K562 (cell line): ENCODE results near the gene VPS50. TPM values are rescaled to one million over a fixed set of nuclear protein-coding genes. Genes with fewer than 3 reads are reported as not detected.

ENCODE experiments used
- CC2D1A ChIP-seq: fragments of 450-650 bp; IDR thresholded peaks from 2 replicates; pipeline ENCODE4 v1.6.1; 2017; ENCODE audit warnings: mild to moderate bottlenecking
- CREB1 ChIP-seq, 2 experiments: sonication (generic) in 1 of 2; formaldehyde crosslinking in 1 of 2; IDR thresholded peaks; 2 replicates each; pipeline versions ENCODE4 v1.6.1 to v1.8.0; 2012 to 2022; ENCODE audit warnings: inconsistent platforms in 1 of 2, mild to moderate bottlenecking in 1 of 2, missing genetic modification reagents in 1 of 2, moderate library complexity in 1 of 2
- CREB3 ChIP-seq: fragments of 450-650 bp; conservative IDR thresholded peaks from 2 replicates; pipeline ENCODE4 v1.6.1; 2016; ENCODE audit warnings: missing genetic modification characterization, low read depth, mild to moderate bottlenecking, missing compliant biosample characterization, moderate library complexity
- ESRRB ChIP-seq: fragments of 250-450 bp; sonication (Bioruptor Pico); IDR thresholded peaks from 2 replicates; pipeline ENCODE4 v1.5.0; 2020; ENCODE audit warnings: mild to moderate bottlenecking, moderate library complexity, borderline replicate concordance
- EWSR1 ChIP-seq: fragments of 450-650 bp; IDR thresholded peaks from 2 replicates; pipeline ENCODE4 v1.6.1; 2018; ENCODE audit warnings: borderline replicate concordance, mild to moderate bottlenecking, low read depth, moderate library complexity; ENCODE audit not compliant: partially characterized antibody
- FOXP1 ChIP-seq: sonication (generic); formaldehyde crosslinking; IDR thresholded peaks from 2 replicates; pipeline ENCODE4 v1.8.0; 2022; ENCODE audit warnings: mild to moderate bottlenecking, missing genetic modification reagents
- HMGN3 ChIP-seq: IDR thresholded peaks from 2 replicates; pipeline ENCODE4 v1.6.1; 2011; ENCODE audit warnings: borderline replicate concordance, low read depth, mild to moderate bottlenecking, mixed read lengths, low read length; ENCODE audit not compliant: insufficient read length; ENCODE audit errors: extremely low read depth
- HNRNPK ChIP-seq: fragments of 200-400 bp; formaldehyde crosslinking; IDR thresholded peaks from one replicate; pipeline ENCODE4 v1.6.1; 2018; ENCODE audit warnings: mild to moderate bottlenecking, low read depth, low read length; ENCODE audit not compliant: poor library complexity, severe bottlenecking
- KDM2B ChIP-seq: fragments of 250-450 bp; sonication (Bioruptor Pico); IDR thresholded peaks from 2 replicates; pipeline ENCODE4 v1.8.0; 2021; ENCODE audit warnings: mild to moderate bottlenecking, moderate library complexity
- MXI1 ChIP-seq: IDR thresholded peaks from 2 replicates; pipeline ENCODE4 v1.6.1; 2011; ENCODE audit warnings: low read depth, mild to moderate bottlenecking, improper control_type of control experiment, low read length
- PTRF ChIP-seq: fragments of 450-650 bp; IDR thresholded peaks from 2 replicates; pipeline ENCODE4 v1.6.1; 2016; ENCODE audit warnings: mild to moderate bottlenecking, missing genetic modification characterization, missing compliant biosample characterization
- RBM39 ChIP-seq: fragments of 200-400 bp; formaldehyde crosslinking; optimal IDR thresholded peaks from 2 replicates; pipeline ENCODE3; 2018; ENCODE audit warnings: low read depth, low read length
- ZNF12 ChIP-seq: sonication (generic); formaldehyde crosslinking; IDR thresholded peaks from 2 replicates; pipeline ENCODE4 v1.4.0; 2020; ENCODE audit warnings: mild to moderate bottlenecking, missing genetic modification reagents
- ZNF134 ChIP-seq: fragments of 250-450 bp; sonication (Bioruptor Pico); conservative IDR thresholded peaks from 2 replicates; pipeline ENCODE4 v1.4.0; 2020
- ZNF224 ChIP-seq: sonication (generic); formaldehyde crosslinking; IDR thresholded peaks from 2 replicates; pipeline ENCODE4 v1.8.0; 2022; ENCODE audit warnings: mild to moderate bottlenecking, missing genetic modification reagents
- ZNF41 ChIP-seq: fragments of 250-450 bp; sonication (Bioruptor Pico); conservative IDR thresholded peaks from 2 replicates; pipeline ENCODE4 v1.4.0; 2020; ENCODE audit warnings: mild to moderate bottlenecking
- ZNF766 ChIP-seq: fragments of 200-800 bp; sonication (Bioruptor generic); conservative IDR thresholded peaks from 2 replicates; pipeline ENCODE4 v1.6.1; 2016; ENCODE audit warnings: missing genetic modification characterization, missing compliant biosample characterization
- polyA plus RNA-seq, 8 experiments: library from polyadenylated mRNA; depleted of rRNA in 4 of 8; stranded (reverse) in 5 of 8; unstranded in 3 of 8; fragments of >200 nt; fragmentation: Nextera tagmentation in 2 of 8; fragmentation: Illumina TruSeq in 1 of 8; extraction: Ambion mirVana in 2 of 8; extraction: Trizol in 1 of 8; gene quantifications; 2 replicates each; pipeline versions ENCODE4 v1.2.1 to v1.2.3, GENCODE V29; 2011 to 2014; ENCODE audit warnings: inconsistent platforms in 1 of 8, missing spikeins in 1 of 8
- total RNA-seq, 7 experiments: library from RNA; depleted of rRNA in 6 of 7; stranded (reverse); fragments of >200 nt in 6 of 7; fragmentation: Illumina TruSeq in 2 of 7; extraction: Trizol in 2 of 7; gene quantifications; 2 replicates each; pipeline versions ENCODE4 v1.2.1 to v1.2.3, GENCODE V29; 2011 to 2021; ENCODE audit warnings: low replicate concordance in 1 of 7
- TF ChIP-seq, protein P1 (sequence below), 2 experiments: fragments of 450-650 bp in 1 of 2; IDR thresholded peaks; 2 replicates each; pipeline ENCODE4 v1.6.1; 2011 to 2017; ENCODE audit warnings: low read depth in 2 of 2, antibody characterized with exemption in 1 of 2, borderline replicate concordance in 1 of 2, low read length in 1 of 2, mild to moderate bottlenecking in 1 of 2, mixed read lengths in 1 of 2; ENCODE audit not compliant: control insufficient read depth in 1 of 2
- TF ChIP-seq, protein P2 (sequence below): sonication (generic); formaldehyde crosslinking; IDR thresholded peaks from 2 replicates; pipeline ENCODE4 v1.8.1; 2023; ENCODE audit warnings: mild to moderate bottlenecking, missing genetic modification reagents

VPS50 gene
- total and polyA plus RNA-seq, 9 of the 15 experiments (the other 6 are each of a cell fraction or from before 2014, with no cell fraction given) = 10.5 to 29.4 (median 15.8) TPM

DNA sequence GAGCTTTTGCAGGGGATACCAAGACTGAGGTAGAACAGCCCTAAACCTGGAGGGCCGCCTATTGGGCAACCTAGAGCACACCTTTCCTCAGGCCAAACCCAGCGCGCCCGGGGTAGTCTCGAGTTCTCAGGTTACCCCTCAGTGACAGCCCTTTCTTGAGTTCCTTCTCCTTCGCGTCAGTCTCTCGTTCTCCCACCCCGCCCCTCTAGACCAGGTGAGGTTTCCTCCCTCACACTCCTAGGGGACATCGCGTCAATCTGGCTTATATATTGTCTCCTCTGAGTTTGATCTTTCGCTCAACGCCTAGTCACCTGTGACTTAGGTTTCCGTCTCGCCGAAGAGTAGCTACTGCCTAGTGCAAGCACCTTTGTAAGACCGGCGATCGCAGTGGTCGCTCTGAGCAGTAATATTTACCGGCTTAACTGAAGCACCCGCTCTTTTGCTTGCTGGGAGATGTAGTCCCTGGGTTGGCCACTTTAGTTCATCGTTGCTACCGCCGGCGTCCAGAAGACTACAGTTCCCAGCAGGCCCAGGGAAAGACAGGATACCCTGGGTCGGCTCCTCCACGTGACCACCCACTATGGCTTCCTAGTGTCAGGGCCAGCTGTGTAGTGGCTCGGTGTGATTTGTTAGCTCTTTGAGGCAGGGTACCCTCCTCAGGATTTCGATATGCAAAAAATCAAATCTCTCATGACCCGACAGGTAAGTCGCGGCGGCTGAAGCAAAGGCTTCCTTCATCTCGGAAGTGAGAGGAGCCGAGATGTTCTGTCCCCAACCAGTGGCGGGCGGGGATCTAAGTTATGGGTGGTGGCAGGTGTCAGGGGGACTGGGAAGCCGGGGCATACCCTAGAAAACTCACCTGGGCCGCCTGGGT, at the start of gene VPS50 (continued):
- TF ChIP-seq, protein P1, sequence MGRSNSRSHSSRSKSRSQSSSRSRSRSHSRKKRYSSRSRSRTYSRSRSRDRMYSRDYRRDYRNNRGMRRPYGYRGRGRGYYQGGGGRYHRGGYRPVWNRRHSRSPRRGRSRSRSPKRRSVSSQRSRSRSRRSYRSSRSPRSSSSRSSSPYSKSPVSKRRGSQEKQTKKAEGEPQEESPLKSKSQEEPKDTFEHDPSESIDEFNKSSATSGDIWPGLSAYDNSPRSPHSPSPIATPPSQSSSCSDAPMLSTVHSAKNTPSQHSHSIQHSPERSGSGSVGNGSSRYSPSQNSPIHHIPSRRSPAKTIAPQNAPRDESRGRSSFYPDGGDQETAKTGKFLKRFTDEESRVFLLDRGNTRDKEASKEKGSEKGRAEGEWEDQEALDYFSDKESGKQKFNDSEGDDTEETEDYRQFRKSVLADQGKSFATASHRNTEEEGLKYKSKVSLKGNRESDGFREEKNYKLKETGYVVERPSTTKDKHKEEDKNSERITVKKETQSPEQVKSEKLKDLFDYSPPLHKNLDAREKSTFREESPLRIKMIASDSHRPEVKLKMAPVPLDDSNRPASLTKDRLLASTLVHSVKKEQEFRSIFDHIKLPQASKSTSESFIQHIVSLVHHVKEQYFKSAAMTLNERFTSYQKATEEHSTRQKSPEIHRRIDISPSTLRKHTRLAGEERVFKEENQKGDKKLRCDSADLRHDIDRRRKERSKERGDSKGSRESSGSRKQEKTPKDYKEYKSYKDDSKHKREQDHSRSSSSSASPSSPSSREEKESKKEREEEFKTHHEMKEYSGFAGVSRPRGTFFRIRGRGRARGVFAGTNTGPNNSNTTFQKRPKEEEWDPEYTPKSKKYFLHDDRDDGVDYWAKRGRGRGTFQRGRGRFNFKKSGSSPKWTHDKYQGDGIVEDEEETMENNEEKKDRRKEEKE (IDR thresholded peaks at IDR 0.05; ENCODE audit: borderline replicate concordance in 1 of 2, control insufficient read depth in 1 of 2, low read depth in 2 of 2, low read length in 1 of 2) = 0 out of 4 replicates have a peak, but pooled peaks of 1 of the 2 experiments have one; percentile 42
- TF ChIP-seq FOXP1 (CRISPR knock-in tag) (no peak; the same call in 1 of the 2 replicates), CC2D1A (no peak), HMGN3 (no peak), RBM39 (no peak), ZNF766 (CRISPR knock-in tag) (peak; percentile 94), ZNF12 (CRISPR knock-in tag) (no peak), ZNF224 (CRISPR knock-in tag) (no peak), ZNF134 (CRISPR knock-in tag) (peak; percentile 55; the same call in 1 of the 2 replicates), MXI1 (peak; percentile 71), HNRNPK (no peak), ZNF41 (CRISPR knock-in tag) (0 out of 2 replicates have a peak, but pooled peaks have one; percentile 15), ESRRB (CRISPR knock-in tag) (no peak), KDM2B (no peak), EWSR1 (no peak), PTRF (no peak), CREB1 (IDR thresholded peaks at IDR 0.05) (peak; percentile 68; the same call in 1 of the 2 replicates), CREB1 (CRISPR knock-in tag; IDR thresholded peaks at IDR 0.05) (no peak), CREB3 (tag) (no peak)
- TF ChIP-seq, protein P2, sequence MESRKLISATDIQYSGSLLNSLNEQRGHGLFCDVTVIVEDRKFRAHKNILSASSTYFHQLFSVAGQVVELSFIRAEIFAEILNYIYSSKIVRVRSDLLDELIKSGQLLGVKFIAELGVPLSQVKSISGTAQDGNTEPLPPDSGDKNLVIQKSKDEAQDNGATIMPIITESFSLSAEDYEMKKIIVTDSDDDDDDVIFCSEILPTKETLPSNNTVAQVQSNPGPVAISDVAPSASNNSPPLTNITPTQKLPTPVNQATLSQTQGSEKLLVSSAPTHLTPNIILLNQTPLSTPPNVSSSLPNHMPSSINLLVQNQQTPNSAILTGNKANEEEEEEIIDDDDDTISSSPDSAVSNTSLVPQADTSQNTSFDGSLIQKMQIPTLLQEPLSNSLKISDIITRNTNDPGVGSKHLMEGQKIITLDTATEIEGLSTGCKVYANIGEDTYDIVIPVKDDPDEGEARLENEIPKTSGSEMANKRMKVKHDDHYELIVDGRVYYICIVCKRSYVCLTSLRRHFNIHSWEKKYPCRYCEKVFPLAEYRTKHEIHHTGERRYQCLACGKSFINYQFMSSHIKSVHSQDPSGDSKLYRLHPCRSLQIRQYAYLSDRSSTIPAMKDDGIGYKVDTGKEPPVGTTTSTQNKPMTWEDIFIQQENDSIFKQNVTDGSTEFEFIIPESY (CRISPR knock-in tag) = 0 out of 2 replicates have a peak, but pooled peaks have one; percentile 16
